Mucosa of descending colon (tissue), 3 donors: Measurements from ENCODE around the gene ZBTB33. TPM values are rescaled to one million over a fixed set of nuclear protein-coding genes. Genes with fewer than 3 reads are reported as not detected.
A peak's percentile ranks its signal among the peaks of the same experiment; 100 is the strongest.

Experiments used
- ATAC-seq: fragments of 200-7000 bp; cut with Tn5 transposase; one replicate; pipeline ENCODE4 v1.9.1; 2020; ENCODE audit warnings: mild to moderate bottlenecking, moderate library complexity
- DNase-seq, 3 donors: peaks; one replicate each; pipeline ENCODE4 v3.0.0-alpha.2; 2020
- H3K36me3 ChIP-seq: fragments of 200-600 bp; one replicate; pipeline ENCODE4 v1.8.0; 2021; ENCODE audit warnings: low read depth, mild to moderate bottlenecking
- H3K4me1 ChIP-seq: fragments of 200-600 bp; one replicate; pipeline ENCODE4 v1.8.0; 2021; ENCODE audit warnings: low read depth, mild to moderate bottlenecking
- H3K4me3 ChIP-seq: fragments of 200-600 bp; one replicate; pipeline ENCODE4 v1.8.0; 2021; ENCODE audit warnings: mild to moderate bottlenecking
- H3K9me3 ChIP-seq: fragments of 200-600 bp; one replicate; pipeline ENCODE4 v1.8.0; 2021; ENCODE audit warnings: mild to moderate bottlenecking
- CTCF ChIP-seq: fragments of 200-600 bp; IDR thresholded peaks from one replicate; pipeline ENCODE4 v1.8.0; 2022; ENCODE audit warnings: antibody characterized with exemption, mild to moderate bottlenecking
- intact Hi-C, 2 donors: fragments of 100-400 bp; cut with DNase I in 1 of 2; cut with micrococcal nuclease in 1 of 2; formaldehyde crosslinking; loops; one replicate each; pipeline versions ENCODE4 v1.11.0 to v1.11.1; 2022; cut with DNase I, micrococcal nuclease
- total RNA-seq, 3 donors: library from RNA; stranded (reverse); fragmentation: NEBNext Ultra II Directional in 2 of 3; extraction: Animal tissue kit (Norgen Biotek cat#: 25700) in 2 of 3; gene quantifications; one replicate each; pipeline versions ENCODE4 v1.2.1 to v1.2.4, GENCODE V29; 2021 to 2023
- donor health status: DM: no; HTN: no; CAD: no; lungs with moderate emphysema.
- donor health status: DM: no; HTN: no; CAD: no.
- donor health status: DM: no; HTN: yes; CAD: no.

ZBTB33 gene
- total RNA-seq, 3 donors from 2014 or later = 10.2 to 12.5 (median 12.0) TPM

GRCh38 chrX:120213438-120214265, 37.0 kb upstream of the ZBTB33 start:
- peak; percentile 35 for TF ChIP-seq CTCF
- DNase-seq = peak in 2 of 3 donors; percentile 17 to 77
- Histone ChIP-seq H3K36me3 (no peaks in the 10 kb centered on the region), H3K9me3 (no peaks in the 10 kb centered on the region), H3K4me1 (no peaks in the 10 kb centered on the region), H3K4me3 (no peak overlapping the region)
- intact Hi-C loops = no loop called here
- ATAC-seq = peak; percentile 75

GRCh38 chrX:120223374-120223773, 27.2 kb upstream of the ZBTB33 start:
- H3K36me3 ChIP-seq = no peaks in the 10 kb centered on the region
- no peaks in the 10 kb centered on the region for H3K9me3 ChIP-seq
- ATAC-seq (no peak), DNase-seq (no peak)
- intact Hi-C loops = no loop called here
- H3K4me3 ChIP-seq = no peak overlapping the region
- no peaks in the 10 kb centered on the region for H3K4me1 ChIP-seq
- no peak for TF ChIP-seq CTCF

GRCh38 chrX:120224388-120224787, 26.2 kb upstream of the ZBTB33 start:
- DNase-seq (no peak), ATAC-seq (no peak)
- H3K9me3 ChIP-seq = no peaks in the 10 kb centered on the region
- intact Hi-C loops = no loop called here
- no peaks in the 10 kb centered on the region for H3K36me3 ChIP-seq
- no peak for TF ChIP-seq CTCF
- no peak overlapping the region for H3K4me3 ChIP-seq
- no peaks in the 10 kb centered on the region for H3K4me1 ChIP-seq

- TF ChIP-seq CTCF = no peak
- Histone ChIP-seq H3K4me1 (no peaks in the 10 kb centered on the region), H3K36me3 (no peaks in the 10 kb centered on the region), H3K4me3 (no peak overlapping the region), H3K9me3 (no peaks in the 10 kb centered on the region)
- DNase-seq (no peak), ATAC-seq (no peak)
- intact Hi-C loops = no loop called here
These were observed 22.3 kb upstream of the ZBTB33 start for GRCh38 chrX:120228187-120228908.

GRCh38 chrX:120235284-120235683, 15.3 kb upstream of the ZBTB33 start:
- ATAC-seq = no peak
- Histone ChIP-seq H3K4me3 (no peak overlapping the region), H3K4me1 (no peaks in the 10 kb centered on the region), H3K36me3 (no peaks in the 10 kb centered on the region), H3K9me3 (no peaks in the 10 kb centered on the region)
- no peak for DNase-seq
- TF ChIP-seq CTCF = no peak
- intact Hi-C loops = no loop called here
